ENCODE measurements around the gene HTR4.

Gene HTR4

GRCh38 chr5:148584103-148584502 lies 70.2 kb downstream of the HTR4 start:
- H3K4me1 ChIP-seq = no peaks in the 10 kb centered on the region
- no peaks in the 10 kb centered on the region for H3K36me3 ChIP-seq
- no peaks in the 10 kb centered on the region for H3K27me3 ChIP-seq
- TF ChIP-seq CTCF (IDR thresholded peaks at IDR 0.05; ENCODE audit: low read depth, low read length) = no peak
- no peak for DNase-seq
- H3K9me3 ChIP-seq = no peaks in the 10 kb centered on the region
- no peak overlapping the region for H3K4me3 ChIP-seq (ENCODE audit: low read depth, low read length)

GRCh38 chr5:148583421-148583965 lies 70.8 kb downstream of the HTR4 start:
- TF ChIP-seq CTCF (IDR thresholded peaks at IDR 0.05; ENCODE audit: low read depth, low read length) = no peak
- no peaks in the 10 kb centered on the region for H3K9me3 ChIP-seq
- DNase-seq = no peak
- H3K4me3 ChIP-seq (ENCODE audit: low read depth, low read length) = no peak overlapping the region
- no peaks in the 10 kb centered on the region for H3K4me1 ChIP-seq
- H3K27me3 ChIP-seq = no peaks in the 10 kb centered on the region
- H3K36me3 ChIP-seq = no peaks in the 10 kb centered on the region

GRCh38 chr5:148574167-148574566 lies 80.2 kb downstream of the HTR4 start:
- H3K4me1 ChIP-seq = no peaks in the 10 kb centered on the region
- no peaks in the 10 kb centered on the region for H3K27me3 ChIP-seq
- no peak for DNase-seq
- no peaks in the 10 kb centered on the region for H3K36me3 ChIP-seq
- no peak for TF ChIP-seq CTCF (IDR thresholded peaks at IDR 0.05; ENCODE audit: low read depth, low read length)
- H3K9me3 ChIP-seq = no peaks in the 10 kb centered on the region
- H3K4me3 ChIP-seq (ENCODE audit: low read depth, low read length) = no peak overlapping the region

- DNase-seq = no peak
- H3K4me3 ChIP-seq (ENCODE audit: low read depth, low read length) = no peak overlapping the region
- no peak for TF ChIP-seq CTCF (IDR thresholded peaks at IDR 0.05; ENCODE audit: low read depth, low read length)
- no peaks in the 10 kb centered on the region for H3K36me3 ChIP-seq
- no peaks in the 10 kb centered on the region for H3K4me1 ChIP-seq
- no peaks in the 10 kb centered on the region for H3K9me3 ChIP-seq
- H3K27me3 ChIP-seq = no peaks in the 10 kb centered on the region
Observed at GRCh38 chr5:148573374-148573773, 81.0 kb downstream of the HTR4 start.

- H3K27me3 ChIP-seq = no peaks in the 10 kb centered on the region; the same call in 1 of the 2 replicates
- H3K4me1 ChIP-seq = no peaks in the 10 kb centered on the region
- no peak for DNase-seq
- H3K4me3 ChIP-seq (ENCODE audit: low read depth, low read length) = no peak overlapping the region
- H3K36me3 ChIP-seq = no peaks in the 10 kb centered on the region
- TF ChIP-seq CTCF (IDR thresholded peaks at IDR 0.05; ENCODE audit: low read depth, low read length) = no peak
- H3K9me3 ChIP-seq = no peaks in the 10 kb centered on the region
Observed at GRCh38 chr5:148569948-148570347, 84.4 kb downstream of the HTR4 start.

- DNase-seq = no peak
- no peaks in the 10 kb centered on the region; the same call in 1 of the 2 replicates for H3K27me3 ChIP-seq
Observed at GRCh38 chr5:148565148-148565547, 89.2 kb downstream of the HTR4 start.

More at GRCh38 chr5:148565148-148565547, 89.2 kb downstream of the HTR4 start:
- Histone ChIP-seq H3K4me3 (ENCODE audit: low read depth, low read length) (no peak overlapping the region), H3K36me3 (no peaks in the 10 kb centered on the region), H3K4me1 (no peaks in the 10 kb centered on the region), H3K9me3 (no peaks in the 10 kb centered on the region)
- no peak for TF ChIP-seq CTCF (IDR thresholded peaks at IDR 0.05; ENCODE audit: low read depth, low read length)
